HG02840 (cell line): ENCODE data around the gene NUP133.
"Not testable (repeated sequence)": the region's sequence is repeated elsewhere in the genome, so short reads cannot be mapped to it uniquely, and the experiment has no call there.

Experiments
- ATAC-seq: cut with Tn5 transposase; IDR thresholded peaks from one replicate; pipeline ENCODE4 v1.9.1; 2021; ENCODE audit warnings: mild to moderate bottlenecking, moderate library complexity, moderate number of reproducible peaks; ENCODE audit not compliant: unreplicated experiment, low FRiP score

NUP133 gene

DNA sequence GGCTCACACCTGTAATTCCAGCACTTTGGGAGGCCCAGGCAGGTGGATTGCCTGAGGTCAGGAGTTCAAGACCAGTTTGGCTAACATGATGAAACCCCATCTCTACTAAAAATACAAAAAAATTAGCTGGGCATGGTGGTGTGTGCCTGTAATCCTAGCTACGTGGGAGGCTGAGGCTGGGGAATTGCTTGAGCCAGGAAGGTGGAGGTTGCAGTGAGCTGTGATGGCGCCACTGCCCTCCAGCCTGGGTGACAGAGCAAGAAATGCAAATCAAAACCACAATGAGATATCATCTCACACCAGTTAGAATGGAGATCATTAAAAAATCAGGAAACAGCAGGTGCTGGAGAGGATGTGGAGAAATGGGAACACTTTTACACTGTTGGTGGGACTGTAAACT is 3.1 kb upstream of the NUP133 start:
- ATAC-seq: not testable (repeated sequence)

DNA sequence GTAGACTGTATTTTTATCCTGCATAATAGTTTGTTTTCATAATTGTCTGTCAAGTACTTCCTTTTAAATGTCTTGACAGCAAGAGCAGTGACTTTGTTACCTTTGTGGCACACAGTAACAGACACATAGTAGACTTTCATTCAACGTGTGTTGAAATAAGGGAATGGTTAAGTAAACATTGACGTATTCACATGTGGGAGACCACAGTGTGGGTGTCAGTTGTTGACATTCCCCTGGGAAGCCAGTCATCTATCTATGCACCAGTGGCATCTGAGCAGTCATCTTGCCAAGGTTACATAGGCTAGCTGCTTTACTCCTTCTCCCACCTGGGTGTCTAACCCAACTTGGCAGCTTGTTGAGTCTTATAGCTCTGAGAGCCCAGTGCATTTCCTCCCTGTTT is 1.4 kb upstream of the NUP133 start:
- ATAC-seq: no peak

DNA sequence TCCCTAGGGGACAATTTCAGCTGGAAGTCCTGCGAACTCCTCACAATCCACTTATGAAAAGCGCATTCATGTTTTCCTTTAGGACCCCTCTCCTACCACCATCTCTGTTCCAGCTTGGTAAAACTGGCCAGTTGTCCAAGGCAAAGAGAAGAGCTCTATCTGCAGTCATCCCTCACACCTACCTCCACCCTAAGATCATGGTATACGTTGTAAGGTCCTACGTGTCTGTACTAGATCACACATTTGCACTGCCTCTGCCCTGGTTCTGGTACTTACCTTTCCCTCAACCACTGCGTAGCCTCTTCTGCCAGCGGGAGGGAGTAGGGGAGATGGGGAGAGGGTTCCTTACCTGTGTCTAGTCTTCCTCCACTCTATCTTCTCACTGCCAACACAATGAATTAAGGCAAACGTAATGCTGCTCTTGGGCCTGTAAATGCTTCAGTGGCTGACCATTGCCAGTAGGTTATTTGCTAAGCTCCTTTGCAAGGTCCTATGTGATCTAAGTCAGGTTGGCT is 739 bp upstream of the NUP133 start:
- ATAC-seq: no peak

DNA sequence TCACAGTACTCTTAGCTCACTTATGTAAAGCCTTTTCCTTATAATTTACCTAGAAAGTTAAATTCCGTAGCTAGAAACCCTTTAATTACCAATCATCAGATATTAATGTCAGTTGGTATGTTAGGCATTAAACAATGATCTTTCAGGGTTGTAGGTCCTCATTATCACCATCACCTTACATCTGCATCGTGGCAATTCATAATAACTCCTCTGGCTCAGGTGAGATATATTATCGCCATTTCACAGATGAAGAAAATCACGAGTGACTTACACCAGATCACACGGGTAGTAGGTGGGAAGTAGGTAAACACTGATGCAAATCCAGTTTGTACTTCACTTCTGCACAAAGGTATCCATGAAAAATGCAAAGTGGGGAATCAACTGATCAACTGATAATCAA is 639 bp downstream of the NUP133 start:
- ATAC-seq: no peak

DNA sequence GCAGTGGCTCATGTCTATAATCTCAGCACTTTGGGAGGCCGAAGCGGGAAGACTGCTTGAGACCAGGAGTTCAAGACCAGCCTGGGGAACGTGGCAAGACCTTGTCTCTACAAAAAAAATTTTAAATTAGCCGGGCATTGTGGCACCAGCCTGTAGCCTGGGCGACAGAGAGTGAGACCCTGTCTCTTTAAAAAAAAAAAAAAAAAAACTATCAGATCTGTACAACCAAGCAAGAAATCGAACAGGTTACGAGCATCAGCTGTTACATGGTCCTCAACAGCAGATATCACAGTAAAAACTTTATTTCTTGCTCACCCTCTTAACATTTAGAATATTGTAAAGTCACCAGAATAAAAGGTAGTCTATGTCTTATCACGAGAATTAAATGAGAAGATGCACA is 1.5 kb downstream of the NUP133 start:
- no peak for ATAC-seq

DNA sequence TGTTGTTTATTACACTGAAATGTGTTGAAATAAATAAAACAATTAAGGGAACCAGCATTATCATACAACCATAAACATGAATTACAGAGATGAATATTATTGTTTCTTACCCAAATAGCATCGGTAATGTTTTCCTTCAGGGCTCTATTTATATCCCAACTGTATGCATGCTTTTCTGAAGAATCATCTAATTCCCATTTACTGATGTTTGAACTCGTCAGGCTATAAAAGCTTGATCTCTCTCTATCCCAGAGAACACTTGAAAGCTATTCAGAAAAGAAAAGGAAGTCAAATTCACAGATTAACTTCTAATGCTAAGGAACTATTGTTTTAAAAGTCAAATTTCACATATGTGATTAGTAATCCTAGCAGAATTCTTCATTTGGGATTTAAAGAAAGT is 12.4 kb downstream of the NUP133 start:
- ATAC-seq: no peak

DNA sequence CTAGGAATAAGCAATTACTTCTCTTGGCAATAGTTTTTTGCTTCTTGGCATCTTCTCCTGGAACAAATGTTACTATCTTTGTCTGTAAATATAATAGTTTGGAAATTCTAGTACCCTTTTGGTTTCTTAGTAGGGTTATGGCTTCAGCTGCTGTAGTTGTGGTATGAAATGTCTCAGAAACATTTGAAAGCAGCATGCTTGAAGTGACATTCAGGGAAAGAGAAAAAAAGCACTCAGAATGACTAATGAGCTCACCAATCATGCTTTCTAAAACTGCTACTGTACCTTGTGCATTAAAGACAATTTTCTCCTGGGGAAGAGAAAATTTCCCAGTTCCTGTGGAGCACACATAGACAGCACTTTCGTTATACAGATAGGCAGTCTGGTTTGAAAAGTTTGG is 21.0 kb downstream of the NUP133 start:
- no peak for ATAC-seq

DNA sequence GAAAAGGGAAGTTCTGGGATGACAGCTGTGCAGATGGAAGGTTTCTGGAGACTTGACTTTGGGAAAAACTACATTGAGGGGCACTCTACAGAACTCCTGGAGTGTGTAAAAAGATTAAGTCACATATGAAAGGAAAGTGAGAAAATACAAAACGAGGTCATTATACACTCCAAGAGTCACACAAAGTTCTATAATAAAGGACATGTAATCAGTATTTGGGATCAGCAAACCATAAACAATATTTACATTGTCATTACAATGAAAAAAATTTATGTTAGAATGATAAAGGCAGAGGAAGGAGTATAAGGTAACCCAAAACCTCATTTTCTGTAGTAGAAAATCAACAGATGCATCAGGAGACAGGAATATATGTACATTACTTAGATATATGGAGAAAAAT is 22.8 kb downstream of the NUP133 start:
- ATAC-seq: no peak

DNA sequence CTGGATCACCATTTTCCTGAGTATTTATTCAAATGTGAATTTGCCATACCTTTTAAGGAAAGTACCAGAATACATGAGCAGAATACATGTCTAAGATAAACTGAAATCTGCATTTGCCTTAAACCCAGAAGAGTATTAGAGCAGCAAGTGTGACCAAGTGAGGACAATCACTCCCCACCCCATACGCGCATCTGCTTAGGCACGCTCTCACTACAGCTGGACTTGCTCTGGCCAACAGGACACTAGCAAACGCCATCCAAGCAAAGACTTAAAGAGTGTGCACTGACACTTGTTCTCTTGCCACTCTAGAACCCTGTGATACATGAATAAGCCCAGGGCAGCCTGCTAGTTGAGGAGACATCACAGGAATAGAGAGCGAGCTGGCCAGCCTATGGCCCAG is 25.6 kb downstream of the NUP133 start:
- ATAC-seq: no peak

DNA sequence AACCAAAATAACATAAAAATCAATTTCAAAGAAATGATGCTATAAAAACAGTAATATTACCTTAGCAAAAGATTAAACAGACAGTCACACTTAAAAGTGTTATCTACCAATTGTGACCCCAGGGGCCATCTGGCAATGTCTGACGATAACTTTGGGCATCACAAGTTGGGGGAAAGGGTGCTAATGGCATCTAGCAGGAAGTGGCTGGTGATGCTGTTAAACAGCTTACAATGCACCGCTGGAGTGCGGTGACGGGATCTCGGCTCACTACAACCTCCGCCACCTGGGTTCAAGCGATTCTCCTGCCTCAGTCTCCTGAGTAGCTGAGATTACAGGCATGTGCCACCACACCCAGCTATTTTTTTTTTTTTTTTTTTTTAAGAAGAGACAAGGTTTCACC is 27.6 kb downstream of the NUP133 start:
- no peak for ATAC-seq

DNA sequence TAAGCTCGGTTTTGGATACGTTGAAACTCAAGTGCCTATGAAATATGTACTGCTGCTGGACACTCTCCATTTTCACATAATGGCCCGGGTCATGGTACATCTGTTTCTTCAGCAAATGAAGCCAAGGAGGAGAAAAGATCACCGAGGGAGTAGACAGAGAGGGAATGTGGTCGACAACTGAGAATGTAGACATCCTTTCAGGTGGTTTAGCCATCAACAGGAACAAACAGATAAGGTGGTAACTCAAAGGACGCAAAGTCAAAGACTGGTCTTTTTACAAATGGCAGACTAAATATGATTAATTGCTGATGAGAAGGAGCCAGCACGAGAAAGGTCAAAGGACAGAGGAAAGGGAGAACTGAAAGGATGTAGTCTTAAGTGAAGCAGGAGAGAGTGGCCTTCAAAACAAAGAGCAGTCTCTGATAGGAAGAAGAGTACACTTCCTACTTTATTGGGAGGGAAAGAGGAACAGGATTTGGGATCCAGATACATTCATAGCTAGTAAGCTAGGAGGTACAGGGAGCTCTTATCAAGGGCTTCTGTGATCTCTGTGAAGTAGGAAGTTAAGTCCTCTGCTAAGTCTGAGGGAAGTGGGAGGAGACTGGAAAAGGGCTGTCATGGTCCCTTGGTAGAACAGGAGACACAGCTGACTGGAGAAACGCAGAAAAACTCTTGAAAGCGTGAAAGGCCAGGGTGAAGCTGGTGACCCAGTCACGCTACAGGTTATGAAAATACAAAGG is 28.3 kb downstream of the NUP133 start:
- ATAC-seq: peak; percentile 70

DNA sequence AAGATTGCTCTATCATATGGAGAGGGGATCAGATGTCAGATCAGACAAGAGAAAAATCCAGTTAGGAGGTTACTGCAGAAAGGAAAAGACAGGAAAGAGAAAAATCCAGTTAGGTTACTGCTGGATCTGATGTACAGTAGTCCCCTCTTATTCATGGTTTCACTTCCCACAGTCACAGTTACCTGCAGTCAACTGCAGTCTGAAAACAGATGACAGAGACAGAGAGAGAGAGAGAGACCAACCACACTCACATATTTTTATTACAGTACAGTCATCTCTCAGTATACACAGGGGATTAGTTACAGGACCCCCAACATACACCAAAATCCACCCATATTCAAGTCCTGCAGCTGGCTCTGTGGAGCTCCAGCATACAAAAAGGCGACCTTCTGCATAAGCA is 29.3 kb downstream of the NUP133 start:
- ATAC-seq: peak; percentile 58

DNA sequence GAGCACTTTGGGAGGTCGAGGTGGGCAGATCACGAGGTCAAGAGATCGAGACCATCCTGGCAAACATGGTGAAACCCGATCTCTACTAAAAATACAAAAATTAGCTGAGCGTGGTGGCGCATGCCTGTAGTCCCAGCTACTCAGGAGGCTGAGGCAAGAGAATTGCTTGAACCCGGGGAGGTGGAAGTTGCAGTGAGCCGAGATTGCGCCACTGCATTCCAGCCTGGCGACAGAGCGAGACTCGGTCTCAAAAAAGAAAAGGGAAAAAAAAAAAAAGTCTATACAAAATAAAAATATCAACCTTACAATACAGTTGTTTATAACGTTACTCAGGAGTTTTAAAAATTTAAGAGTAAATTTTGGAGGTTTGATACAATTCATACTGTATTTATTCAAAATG is 32.3 kb downstream of the NUP133 start:
- ATAC-seq: not testable (repeated sequence)

DNA sequence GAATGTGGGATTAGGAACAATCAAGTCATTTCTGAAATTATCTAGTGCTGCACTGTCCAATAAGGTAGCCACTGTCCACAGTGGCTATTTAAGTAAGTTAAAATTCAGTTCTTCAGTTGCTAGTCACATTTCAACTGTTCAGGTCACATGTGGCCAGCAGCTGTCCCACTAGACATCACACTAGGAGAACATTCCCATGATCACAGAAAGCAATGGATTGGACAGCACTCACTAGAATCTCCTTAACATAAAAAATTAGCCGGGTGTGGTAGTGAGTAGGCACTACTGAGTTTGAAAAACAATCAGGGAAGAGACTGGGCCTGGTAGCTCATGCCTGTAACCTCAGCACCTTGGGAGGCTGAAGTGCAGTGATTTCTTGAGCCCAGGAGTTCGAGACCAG is 33.6 kb downstream of the NUP133 start:
- ATAC-seq: no peak

DNA sequence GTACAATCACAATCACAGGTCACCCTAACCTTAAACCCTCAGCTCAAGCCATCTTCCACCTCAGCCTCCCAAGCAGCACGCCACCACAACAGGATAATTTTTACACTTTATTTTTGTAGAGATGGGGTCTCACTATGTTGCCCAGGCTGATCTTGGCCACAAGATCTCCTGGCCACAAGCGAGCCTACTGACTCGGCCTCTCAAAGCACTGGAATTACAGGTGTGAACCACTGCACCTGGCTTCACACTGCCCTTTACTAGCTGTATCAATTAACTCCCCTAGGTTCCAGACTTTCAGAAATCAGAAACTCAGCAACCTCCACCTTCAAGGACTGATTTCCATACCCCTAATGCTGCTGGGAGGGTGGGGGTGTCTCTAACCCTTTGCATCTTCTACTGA is 37.0 kb downstream of the NUP133 start:
- no peak for ATAC-seq

DNA sequence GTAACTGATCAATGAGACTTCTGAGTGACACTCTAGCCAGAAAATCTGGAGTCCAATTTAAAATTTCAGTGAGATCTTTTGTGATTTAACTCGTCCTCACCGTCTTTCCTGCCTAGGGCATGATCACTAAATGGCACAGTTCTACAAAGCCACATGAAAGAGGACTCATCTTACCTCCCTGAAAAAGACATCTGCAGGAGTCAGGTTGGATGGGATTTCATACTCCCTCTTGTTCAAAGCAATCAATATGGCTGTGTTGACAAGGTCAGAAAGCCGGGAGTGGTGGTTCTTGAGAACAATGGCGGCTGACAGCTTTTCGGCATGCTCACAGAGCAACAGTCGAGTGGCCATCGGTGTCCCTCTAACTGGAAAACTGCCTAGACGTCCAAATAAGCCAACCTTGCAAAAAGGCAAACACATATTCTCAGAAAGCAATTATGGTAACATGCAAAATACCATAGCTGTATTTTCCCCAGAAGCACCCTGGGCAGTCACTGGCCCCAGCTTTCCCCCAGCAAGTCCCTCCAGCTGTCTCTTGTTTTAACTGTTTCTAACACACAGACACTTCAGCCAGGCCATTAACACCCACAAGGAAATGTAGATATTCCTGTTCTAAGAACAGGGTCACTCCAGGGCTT is 37.6 kb downstream of the NUP133 start:
- ATAC-seq: no peak

DNA sequence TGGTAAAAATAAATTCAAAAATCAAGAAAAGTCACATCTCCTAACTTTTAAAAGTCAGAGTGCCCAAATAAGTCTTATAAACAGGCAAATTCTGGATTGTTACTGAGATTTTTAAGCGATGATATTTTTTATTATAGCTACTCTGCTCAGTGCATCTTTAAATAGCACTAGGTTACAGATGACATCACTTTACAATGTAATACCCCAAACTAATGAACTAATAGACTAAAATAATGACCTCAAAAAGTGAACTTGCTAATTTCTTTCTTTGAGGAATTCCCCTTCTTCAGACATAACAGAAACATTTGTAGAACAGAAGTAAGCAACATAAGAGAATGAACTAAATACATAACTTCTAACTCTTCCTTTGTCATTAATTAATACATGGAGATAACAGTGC is 41.3 kb downstream of the NUP133 start:
- no peak for ATAC-seq

DNA sequence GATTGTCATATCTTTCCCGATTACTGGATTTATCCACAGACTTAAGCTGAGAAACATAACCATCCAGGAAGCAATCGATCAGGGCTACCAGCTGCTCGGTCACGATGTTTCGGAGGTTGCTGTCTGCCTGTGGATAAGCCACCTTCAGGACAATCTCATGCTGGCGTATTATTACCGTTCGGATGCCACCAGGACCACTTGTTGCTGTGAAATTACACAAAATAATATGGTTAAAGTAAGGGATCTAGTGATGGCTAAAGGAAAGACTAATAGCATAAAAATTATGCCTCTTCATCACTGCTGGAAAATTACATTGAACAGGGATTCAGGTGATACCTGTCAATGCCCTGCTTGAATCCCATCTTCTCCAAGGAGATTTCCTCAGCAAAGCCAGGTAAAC is 43.5 kb downstream of the NUP133 start:
- ATAC-seq: no peak

DNA sequence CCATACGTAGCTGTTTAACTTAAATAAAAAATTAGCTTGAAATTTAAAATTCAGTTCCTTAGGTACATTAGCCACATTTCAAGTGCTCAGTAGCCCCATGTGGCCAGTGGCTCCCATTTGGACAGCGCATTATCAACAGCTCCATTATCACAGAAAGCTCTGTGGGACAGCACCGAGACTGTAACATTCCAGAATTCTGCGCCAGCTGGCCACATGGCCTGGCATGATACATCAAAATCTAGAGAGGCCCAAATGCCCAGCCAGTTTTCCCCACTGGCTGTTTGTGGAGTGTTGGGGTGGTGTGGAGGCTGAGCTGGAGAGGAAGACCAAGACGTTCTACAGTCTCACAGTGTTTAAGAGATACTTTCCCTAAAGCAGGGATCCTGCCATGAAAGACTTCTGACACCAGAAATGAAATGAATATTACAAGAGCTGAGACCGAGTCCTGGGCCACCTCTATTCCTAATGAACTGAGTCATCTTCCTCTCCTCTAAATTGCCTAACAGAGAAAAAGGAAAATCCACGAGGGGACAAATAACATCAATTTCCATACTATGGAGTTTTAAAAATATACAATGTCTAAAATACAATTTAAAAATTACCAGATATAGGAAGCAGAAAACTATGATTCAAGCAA is 47.0 kb downstream of the NUP133 start:
- ATAC-seq: no peak

DNA sequence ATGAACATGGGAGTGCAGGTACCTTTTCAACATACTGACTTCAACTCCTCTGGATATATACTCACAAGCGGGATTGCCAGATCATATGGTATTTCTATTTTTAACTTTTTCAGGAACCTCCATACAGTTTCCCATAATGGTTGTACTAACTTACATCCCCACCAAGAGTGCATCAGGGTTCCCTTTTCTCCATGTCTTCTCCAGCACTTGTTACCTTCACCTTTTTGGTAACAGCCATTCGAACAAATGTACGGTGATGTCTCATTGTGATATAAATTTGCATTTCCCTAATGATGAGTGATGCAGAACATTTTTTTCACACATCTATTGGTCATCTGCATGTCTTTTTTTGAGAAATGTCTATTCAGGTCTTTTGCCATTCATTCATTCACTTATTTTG is 48.3 kb downstream of the NUP133 start:
- no peak for ATAC-seq

DNA sequence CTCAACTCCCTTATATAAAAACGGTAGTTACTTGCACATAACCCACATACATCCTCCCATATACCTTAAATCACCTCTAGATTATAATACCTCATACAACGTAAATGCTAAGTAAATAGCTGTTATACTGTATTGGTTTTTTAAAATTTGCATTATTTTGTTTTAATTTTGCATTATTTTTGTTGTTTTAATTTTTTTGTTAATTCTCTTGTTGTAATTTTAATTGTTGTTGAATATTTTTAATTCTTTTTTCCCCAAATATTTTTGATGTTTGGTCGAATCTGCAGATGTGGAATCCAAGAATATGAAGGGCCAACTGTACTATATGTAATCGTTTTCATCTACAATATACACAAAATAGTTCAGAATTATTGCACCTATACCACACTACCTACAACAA is 50.7 kb downstream of the NUP133 start:
- ATAC-seq: no peak

DNA sequence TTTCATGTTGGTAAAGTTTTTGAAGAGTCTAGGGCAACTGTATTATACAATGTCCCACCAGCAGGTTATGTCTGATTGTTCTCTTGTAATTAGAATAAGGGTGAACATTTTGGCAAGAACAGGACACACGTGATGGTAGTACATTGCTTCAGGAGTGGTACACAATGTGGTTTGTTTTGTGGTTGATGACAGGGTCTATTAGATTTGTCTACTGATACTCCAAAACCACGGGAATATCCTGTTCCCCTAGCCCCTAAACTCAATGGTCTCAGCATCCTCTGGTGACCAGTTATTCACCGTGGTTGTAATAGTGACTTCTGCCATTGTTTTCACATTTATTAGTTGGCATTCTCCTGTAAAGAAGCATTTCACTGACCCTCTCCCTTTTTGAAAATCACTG is 52.1 kb downstream of the NUP133 start:
- no peak for ATAC-seq
